ENCODE data around the gene NPSR1.

NPSR1 gene

DNA sequence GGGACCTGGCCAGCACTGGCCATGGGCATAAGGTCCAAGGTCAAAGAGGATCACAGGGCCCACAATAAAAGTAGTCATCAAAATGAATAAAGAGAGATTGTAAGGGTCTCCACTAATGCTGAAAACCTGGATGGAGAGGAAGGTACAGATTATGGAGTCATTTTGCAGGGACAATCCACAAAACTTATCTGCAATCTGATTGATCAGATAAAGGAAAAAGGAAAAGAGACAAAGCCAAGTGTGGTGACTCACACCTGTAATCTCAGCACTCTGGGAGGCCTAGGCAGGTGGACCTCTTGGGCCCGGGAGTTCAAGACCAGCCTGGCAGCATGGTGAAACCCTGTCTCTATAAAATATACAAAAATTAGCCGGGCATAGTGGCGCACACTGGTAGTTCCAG, 174.0 kb downstream of the NPSR1 start:
- POLR2A ChIA-PET: no interaction called here
- TF ChIP-seq ZNF558 (tag by site-specific recombination; IDR thresholded peaks at IDR 0.05): no peak
- no peak for TF ChIP-seq ZBTB21 (tag by site-specific recombination; IDR thresholded peaks at IDR 0.05)
- TF ChIP-seq, protein P1, sequence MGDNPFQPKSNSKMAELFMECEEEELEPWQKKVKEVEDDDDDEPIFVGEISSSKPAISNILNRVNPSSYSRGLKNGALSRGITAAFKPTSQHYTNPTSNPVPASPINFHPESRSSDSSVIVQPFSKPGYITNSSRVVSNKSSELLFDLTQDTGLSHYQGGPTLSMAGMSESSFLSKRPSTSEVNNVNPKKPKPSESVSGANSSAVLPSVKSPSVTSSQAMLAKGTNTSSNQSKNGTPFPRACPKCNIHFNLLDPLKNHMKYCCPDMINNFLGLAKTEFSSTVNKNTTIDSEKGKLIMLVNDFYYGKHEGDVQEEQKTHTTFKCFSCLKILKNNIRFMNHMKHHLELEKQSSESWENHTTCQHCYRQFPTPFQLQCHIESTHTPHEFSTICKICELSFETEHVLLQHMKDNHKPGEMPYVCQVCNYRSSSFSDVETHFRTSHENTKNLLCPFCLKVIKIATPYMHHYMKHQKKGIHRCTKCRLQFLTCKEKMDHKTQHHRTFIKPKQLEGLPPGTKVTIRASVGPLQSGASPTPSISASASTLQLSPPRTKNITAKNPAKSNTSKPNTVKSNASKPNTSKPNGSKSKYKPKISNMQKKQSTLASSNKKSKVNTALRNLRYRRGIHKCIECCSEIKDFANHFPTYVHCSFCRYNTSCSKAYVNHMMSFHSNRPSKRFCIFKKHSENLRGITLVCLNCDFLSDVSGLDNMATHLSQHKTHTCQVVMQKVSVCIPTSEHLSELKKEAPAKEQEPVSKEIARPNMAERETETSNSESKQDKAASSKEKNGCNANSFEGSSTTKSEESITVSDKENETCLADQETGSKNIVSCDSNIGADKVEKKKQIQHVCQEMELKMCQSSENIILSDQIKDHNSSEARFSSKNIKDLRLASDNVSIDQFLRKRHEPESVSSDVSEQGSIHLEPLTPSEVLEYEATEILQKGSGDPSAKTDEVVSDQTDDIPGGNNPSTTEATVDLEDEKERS (tag by site-specific recombination; IDR thresholded peaks at IDR 0.05): no peak
- H3K9me3 ChIP-seq (ENCODE audit: control insufficient read depth, insufficient read depth, low read depth, low read length): no peaks in the 10 kb centered on the region
- no peak overlapping the region for H3K4me3 ChIP-seq (ENCODE audit: low read depth, low read length)
- no peaks in the 10 kb centered on the region for H3K4me1 ChIP-seq (ENCODE audit: control insufficient read depth, insufficient read depth, low read length)
- no peaks in the 10 kb centered on the region for H3K36me3 ChIP-seq (ENCODE audit: control insufficient read depth in 2 of 2, insufficient read depth in 1 of 2, low read length in 2 of 2)
- CTCF ChIA-PET: interaction anchor here (1.7 kb wide), 1 partner anchor 8 kb away, joined by 5 read pairs; no protein-coding TSS in a partner anchor
- H3K27ac ChIP-seq (ENCODE audit: extremely low read depth, low read depth, low read length): no peak overlapping the region

DNA sequence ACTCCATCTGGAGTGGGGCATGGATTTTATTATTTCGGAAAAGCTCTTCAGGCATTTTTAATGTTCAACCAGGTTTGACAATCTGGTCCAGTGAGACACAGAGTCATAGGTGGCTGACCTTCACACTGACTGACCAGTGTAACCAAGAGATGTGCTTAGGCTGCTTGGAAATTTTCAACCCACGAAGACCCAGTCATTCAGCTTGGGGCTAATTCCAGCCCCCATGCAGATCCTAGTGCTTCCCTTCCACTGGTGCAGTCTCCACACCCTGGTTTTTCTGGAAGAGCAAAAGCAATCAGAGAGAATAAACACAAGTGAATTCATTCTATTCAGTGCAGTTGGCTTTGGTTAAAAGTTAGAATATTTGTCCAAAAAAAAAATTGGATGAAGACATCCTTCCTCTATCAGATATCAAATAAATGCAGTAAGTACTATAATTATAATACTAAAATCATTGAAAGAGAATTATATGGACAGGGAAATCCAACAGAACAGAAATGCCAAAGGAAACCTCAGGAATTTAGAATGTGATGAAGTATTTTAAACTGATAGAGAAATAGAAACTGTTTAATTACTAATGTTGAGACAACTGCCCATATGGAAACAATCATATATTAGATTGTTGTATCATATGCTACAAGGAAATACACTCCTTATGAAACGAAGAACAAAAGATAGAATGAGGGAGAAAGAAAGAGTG, 178.0 kb downstream of the NPSR1 start:
- Histone ChIP-seq H3K9me3 (ENCODE audit: control insufficient read depth, insufficient read depth, low read depth, low read length) (no peaks in the 10 kb centered on the region), H3K36me3 (ENCODE audit: control insufficient read depth in 2 of 2, insufficient read depth in 1 of 2, low read length in 2 of 2) (no peaks in the 10 kb centered on the region), H3K27ac (ENCODE audit: extremely low read depth, low read depth, low read length) (no peak overlapping the region), H3K4me1 (ENCODE audit: control insufficient read depth, insufficient read depth, low read length) (no peaks in the 10 kb centered on the region), H3K4me3 (ENCODE audit: low read depth, low read length) (no peak overlapping the region)
- TF ChIP-seq MYNN (tag by site-specific recombination; IDR thresholded peaks at IDR 0.05; ENCODE audit: borderline replicate concordance): no peak
- TF ChIP-seq IKZF3 (tag by site-specific recombination; IDR thresholded peaks at IDR 0.05): no peak
- ChIA-PET CTCF (interaction anchor here (1.5 to 2.1 kb wide), 2 partner anchors 12 kb away, joined by 5 to 7 read pairs; no protein-coding TSS in a partner anchor), POLR2A (no interaction called here)

DNA sequence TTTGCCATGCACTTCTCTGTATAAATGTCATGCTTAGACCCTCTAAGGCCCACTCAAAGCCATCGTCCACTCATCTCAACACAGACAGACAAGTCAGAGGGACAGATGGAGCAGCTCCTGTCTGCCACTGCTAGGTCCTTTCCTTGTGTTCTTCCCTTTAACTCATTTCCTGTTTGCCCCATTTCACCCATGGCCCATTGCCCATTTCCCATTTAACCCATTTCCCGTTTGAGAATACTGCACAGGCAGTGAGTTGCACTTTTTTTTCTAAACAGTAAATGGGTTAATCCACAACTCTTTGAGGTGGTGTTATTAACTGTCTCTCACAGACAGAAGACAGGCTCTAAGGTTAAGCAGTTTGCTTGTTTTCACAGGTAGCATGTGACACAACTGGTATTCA, 179.3 kb downstream of the NPSR1 start:
- Histone ChIP-seq H3K9me3 (ENCODE audit: control insufficient read depth, insufficient read depth, low read depth, low read length) (no peaks in the 10 kb centered on the region), H3K4me3 (ENCODE audit: low read depth, low read length) (no peak overlapping the region), H3K4me1 (ENCODE audit: control insufficient read depth, insufficient read depth, low read length) (no peaks in the 10 kb centered on the region), H3K36me3 (ENCODE audit: control insufficient read depth in 2 of 2, insufficient read depth in 1 of 2, low read length in 2 of 2) (no peaks in the 10 kb centered on the region), H3K27ac (ENCODE audit: extremely low read depth, low read depth, low read length) (no peak overlapping the region)
- ChIA-PET POLR2A (no interaction called here), CTCF (interaction anchor here (0.6 to 2.1 kb wide), 2 partner anchors 13 to 55 kb away, joined by 4 to 7 read pairs; no protein-coding TSS in a partner anchor)
- TF ChIP-seq SP3 (tag by site-specific recombination; IDR thresholded peaks at IDR 0.05): no peak
- no peak for TF ChIP-seq ZNF223 (tag by site-specific recombination; IDR thresholded peaks at IDR 0.05)
- no peak for TF ChIP-seq ZNF354C (tag by site-specific recombination; IDR thresholded peaks at IDR 0.05; ENCODE audit: borderline replicate concordance, low read depth)
- TF ChIP-seq, protein P2, sequence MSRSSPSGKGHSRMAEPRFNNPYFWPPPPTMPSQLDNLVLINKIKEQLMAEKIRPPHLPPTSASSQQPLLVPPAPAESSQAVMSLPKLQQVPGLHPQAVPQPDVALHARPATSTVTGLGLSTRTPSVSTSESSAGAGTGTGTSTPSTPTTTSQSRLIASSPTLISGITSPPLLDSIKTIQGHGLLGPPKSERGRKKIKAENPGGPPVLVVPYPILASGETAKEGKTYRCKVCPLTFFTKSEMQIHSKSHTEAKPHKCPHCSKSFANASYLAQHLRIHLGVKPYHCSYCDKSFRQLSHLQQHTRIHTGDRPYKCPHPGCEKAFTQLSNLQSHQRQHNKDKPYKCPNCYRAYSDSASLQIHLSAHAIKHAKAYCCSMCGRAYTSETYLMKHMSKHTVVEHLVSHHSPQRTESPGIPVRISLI (tag by site-specific recombination; IDR thresholded peaks at IDR 0.05): no peak
- TF ChIP-seq, protein P3, sequence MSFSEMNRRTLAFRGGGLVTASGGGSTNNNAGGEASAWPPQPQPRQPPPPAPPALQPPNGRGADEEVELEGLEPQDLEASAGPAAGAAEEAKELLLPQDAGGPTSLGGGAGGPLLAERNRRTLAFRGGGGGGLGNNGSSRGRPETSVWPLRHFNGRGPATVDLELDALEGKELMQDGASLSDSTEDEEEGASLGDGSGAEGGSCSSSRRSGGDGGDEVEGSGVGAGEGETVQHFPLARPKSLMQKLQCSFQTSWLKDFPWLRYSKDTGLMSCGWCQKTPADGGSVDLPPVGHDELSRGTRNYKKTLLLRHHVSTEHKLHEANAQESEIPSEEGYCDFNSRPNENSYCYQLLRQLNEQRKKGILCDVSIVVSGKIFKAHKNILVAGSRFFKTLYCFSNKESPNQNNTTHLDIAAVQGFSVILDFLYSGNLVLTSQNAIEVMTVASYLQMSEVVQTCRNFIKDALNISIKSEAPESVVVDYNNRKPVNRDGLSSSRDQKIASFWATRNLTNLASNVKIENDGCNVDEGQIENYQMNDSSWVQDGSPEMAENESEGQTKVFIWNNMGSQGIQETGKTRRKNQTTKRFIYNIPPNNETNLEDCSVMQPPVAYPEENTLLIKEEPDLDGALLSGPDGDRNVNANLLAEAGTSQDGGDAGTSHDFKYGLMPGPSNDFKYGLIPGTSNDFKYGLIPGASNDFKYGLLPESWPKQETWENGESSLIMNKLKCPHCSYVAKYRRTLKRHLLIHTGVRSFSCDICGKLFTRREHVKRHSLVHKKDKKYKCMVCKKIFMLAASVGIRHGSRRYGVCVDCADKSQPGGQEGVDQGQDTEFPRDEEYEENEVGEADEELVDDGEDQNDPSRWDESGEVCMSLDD (tag by site-specific recombination; IDR thresholded peaks at IDR 0.05): no peak

Data from HEK293 (cell line).